Stimulated activated CD8-positive, alpha-beta memory T cell treated with anti-CD3 and anti-CD28 coated beads, Interleukin-2, amount 100 ng/mL, for 48 hours (primary cell): Measurements from ENCODE around the gene CCDC9B.

Experiments
- DNase-seq, 2 donors: peaks; one replicate each; pipeline ENCODE4 v3.0.0-alpha.2; 2020; ENCODE audit warnings: low read depth in 2 of 2

Gene CCDC9B

GRCh38 chr15:40331026-40331425, 9.7 kb downstream of the CCDC9B start:
- DNase-seq: no peak

GRCh38 chr15:40330368-40330836, 10.3 kb downstream of the CCDC9B start:
- no peak for DNase-seq

- no peak for DNase-seq
Observed at GRCh38 chr15:40329804-40330203, 10.9 kb downstream of the CCDC9B start.

- no peak for DNase-seq
Observed at GRCh38 chr15:40328751-40329150, 12.0 kb downstream of the CCDC9B start.

- no peak for DNase-seq
Observed at GRCh38 chr15:40328176-40328575, 12.6 kb downstream of the CCDC9B start.

GRCh38 chr15:40327457-40327856, 13.3 kb downstream of the CCDC9B start:
- DNase-seq: no peak

- no peak for DNase-seq
Observed at GRCh38 chr15:40325700-40326099, 15.0 kb downstream of the CCDC9B start.

GRCh38 chr15:40325188-40325587, 15.6 kb downstream of the CCDC9B start:
- DNase-seq: no peak

GRCh38 chr15:40323953-40324937, 16.5 kb downstream of the CCDC9B start:
- no peak for DNase-seq

GRCh38 chr15:40323239-40323952, 17.3 kb downstream of the CCDC9B start, which contains the start of gene INAFM2:
Gene INAFM2 (plus strand): TSS chr15:40323692. CDS start chr15:40324056, 364 bp downstream.
- peak; percentile 85 for DNase-seq

GRCh38 chr15:40322531-40323238, 18.1 kb downstream of the CCDC9B start:
- no peak for DNase-seq

- DNase-seq: no peak
Observed at GRCh38 chr15:40320931-40321371, 19.8 kb downstream of the CCDC9B start.

- no peak for DNase-seq
Observed at GRCh38 chr15:40320409-40320808, 20.3 kb downstream of the CCDC9B start.

GRCh38 chr15:40317580-40317979, 23.2 kb downstream of the CCDC9B start:
- DNase-seq: no peak

GRCh38 chr15:40316931-40317330, 23.8 kb downstream of the CCDC9B start:
- no peak for DNase-seq

- DNase-seq: no peak
Observed at GRCh38 chr15:40314723-40315276, 25.9 kb downstream of the CCDC9B start.

- DNase-seq: no peak
Observed at GRCh38 chr15:40313531-40314398, 27.0 kb downstream of the CCDC9B start.

GRCh38 chr15:40312370-40313158, 28.2 kb downstream of the CCDC9B start:
- no peak for DNase-seq

GRCh38 chr15:40310993-40311392, 29.7 kb downstream of the CCDC9B start:
- DNase-seq: no peak
